ENCODE results near the gene CAMKK2.
"Not testable (repeated sequence)": the region's sequence is repeated elsewhere in the genome, so short reads cannot be mapped to it uniquely, and the experiment has no call there.

Gene CAMKK2

GRCh38 chr12:121323908-121324307 is 27.4 kb upstream of the CAMKK2 start:
- H3K36me3 ChIP-seq (ENCODE audit: insufficient read depth, low read length): peaks cover 88% of the 10 kb centered on the region
- H3K27me3 ChIP-seq (ENCODE audit: insufficient read depth, low read length): no peaks in the 10 kb centered on the region
- H3K79me2 ChIP-seq (ENCODE audit: insufficient read depth, low read length): no peaks in the 10 kb centered on the region
- no peak overlapping the region for H3K4me3 ChIP-seq (ENCODE audit: low read depth, low read length, poor library complexity, severe bottlenecking)
- no peaks in the 10 kb centered on the region for H3F3A ChIP-seq (ENCODE audit: insufficient read depth, low read length)
- no peaks in the 10 kb centered on the region for H4K20me1 ChIP-seq (ENCODE audit: insufficient read depth, low read length)
- no peak overlapping the region for H3K4me2 ChIP-seq (ENCODE audit: low read length)
- H3K9me2 ChIP-seq (ENCODE audit: low read depth, low read length): no peaks in the 10 kb centered on the region
- H2AFZ ChIP-seq (ENCODE audit: low read length): no peak overlapping the region
- H3K9ac ChIP-seq (ENCODE audit: low read length): no peak overlapping the region
- TF ChIP-seq CTCF (IDR thresholded peaks at IDR 0.05; ENCODE audit: low read length) (no peak), EZH2 (IDR thresholded peaks at IDR 0.05; ENCODE audit: borderline replicate concordance, low read length) (no peak)
- H3K4me1 ChIP-seq (ENCODE audit: insufficient read depth, low read length, severe bottlenecking): no peaks in the 10 kb centered on the region
- no peak overlapping the region for H3K27ac ChIP-seq (ENCODE audit: low read depth, low read length, poor library complexity, severe bottlenecking)
- H3K9me3 ChIP-seq (ENCODE audit: low read length): no peaks in the 10 kb centered on the region

DNA sequence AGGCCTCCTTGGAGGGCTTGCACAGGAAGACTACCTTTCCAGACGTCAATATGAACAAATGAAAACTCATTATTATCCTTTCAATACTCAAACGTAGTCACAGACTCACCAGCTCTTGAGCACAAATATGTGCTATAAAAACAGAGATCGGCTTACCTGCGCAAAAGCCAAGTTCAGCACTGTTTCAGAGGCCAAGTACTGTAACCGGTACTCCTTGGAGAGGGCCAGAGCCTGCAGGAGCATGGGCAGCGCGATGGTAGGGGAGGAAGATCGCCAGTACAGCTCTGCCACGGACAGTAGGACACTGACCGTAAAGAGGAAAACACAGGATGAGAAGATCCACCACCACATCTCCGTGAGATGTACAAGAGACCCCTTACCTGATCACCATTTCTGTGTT is 21.6 kb upstream of the CAMKK2 start:
- Histone ChIP-seq H3K36me3 (ENCODE audit: insufficient read depth, low read length) (peaks cover 90% of the 10 kb centered on the region), H3K9me3 (ENCODE audit: low read length) (no peaks in the 10 kb centered on the region), H2AFZ (ENCODE audit: low read length) (no peak overlapping the region), H3F3A (ENCODE audit: insufficient read depth, low read length) (no peaks in the 10 kb centered on the region), H3K9ac (ENCODE audit: low read length) (no peak overlapping the region), H3K4me1 (ENCODE audit: insufficient read depth, low read length, severe bottlenecking) (no peaks in the 10 kb centered on the region), H3K79me2 (ENCODE audit: insufficient read depth, low read length) (0 out of 2 replicates have a peak, but pooled peaks cover 4% of the 10 kb centered on the region), H3K4me2 (ENCODE audit: low read length) (no peak overlapping the region), H4K20me1 (ENCODE audit: insufficient read depth, low read length) (no peaks in the 10 kb centered on the region), H3K27me3 (ENCODE audit: insufficient read depth, low read length) (no peaks in the 10 kb centered on the region), H3K9me2 (ENCODE audit: low read depth, low read length) (no peaks in the 10 kb centered on the region), H3K4me3 (ENCODE audit: low read depth, low read length, poor library complexity, severe bottlenecking) (no peak overlapping the region), H3K27ac (ENCODE audit: low read depth, low read length, poor library complexity, severe bottlenecking) (no peak overlapping the region)
- TF ChIP-seq CTCF (IDR thresholded peaks at IDR 0.05; ENCODE audit: low read length): no peak
- no peak for TF ChIP-seq EZH2 (IDR thresholded peaks at IDR 0.05; ENCODE audit: borderline replicate concordance, low read length)

- Histone ChIP-seq H3K36me3 (ENCODE audit: insufficient read depth, low read length) (peaks cover 94% of the 10 kb centered on the region), H3K4me3 (ENCODE audit: low read depth, low read length, poor library complexity, severe bottlenecking) (no peak overlapping the region), H3K27me3 (ENCODE audit: insufficient read depth, low read length) (no peaks in the 10 kb centered on the region), H3K9me2 (ENCODE audit: low read depth, low read length) (no peaks in the 10 kb centered on the region), H3F3A (ENCODE audit: insufficient read depth, low read length) (no peaks in the 10 kb centered on the region), H2AFZ (ENCODE audit: low read length) (no peak overlapping the region), H3K79me2 (ENCODE audit: insufficient read depth, low read length) (0 out of 2 replicates have a peak, but pooled peaks cover 4% of the 10 kb centered on the region), H3K4me1 (ENCODE audit: insufficient read depth, low read length, severe bottlenecking) (no peaks in the 10 kb centered on the region), H3K27ac (ENCODE audit: low read depth, low read length, poor library complexity, severe bottlenecking) (no peak overlapping the region), H3K9me3 (ENCODE audit: low read length) (no peaks in the 10 kb centered on the region), H4K20me1 (ENCODE audit: insufficient read depth, low read length) (no peaks in the 10 kb centered on the region), H3K9ac (ENCODE audit: low read length) (no peak overlapping the region), H3K4me2 (ENCODE audit: low read length) (no peak overlapping the region)
- no peak for TF ChIP-seq EZH2 (IDR thresholded peaks at IDR 0.05; ENCODE audit: borderline replicate concordance, low read length)
- no peak for TF ChIP-seq CTCF (IDR thresholded peaks at IDR 0.05; ENCODE audit: low read length)
These were observed 17.9 kb upstream of the CAMKK2 start for GRCh38 chr12:121314431-121314830.

- H3K79me2 ChIP-seq (ENCODE audit: insufficient read depth, low read length); H3K4me3 ChIP-seq (ENCODE audit: low read depth, low read length, poor library complexity, severe bottlenecking); H3K9me2 ChIP-seq (ENCODE audit: low read depth, low read length); H2AFZ ChIP-seq (ENCODE audit: low read length); H3K9ac ChIP-seq (ENCODE audit: low read length); H3K27ac ChIP-seq (ENCODE audit: low read depth, low read length, poor library complexity, severe bottlenecking); H3K4me1 ChIP-seq (ENCODE audit: insufficient read depth, low read length, severe bottlenecking); H4K20me1 ChIP-seq (ENCODE audit: insufficient read depth, low read length); H3F3A ChIP-seq (ENCODE audit: insufficient read depth, low read length); H3K4me2 ChIP-seq (ENCODE audit: low read length); H3K9me3 ChIP-seq (ENCODE audit: low read length); H3K27me3 ChIP-seq (ENCODE audit: insufficient read depth, low read length): not testable (repeated sequence)
- H3K36me3 ChIP-seq (ENCODE audit: insufficient read depth, low read length): peaks cover 74% of the 10 kb centered on the region
These were observed 13.7 kb upstream of the CAMKK2 start for GRCh38 chr12:121310231-121310630.

DNA sequence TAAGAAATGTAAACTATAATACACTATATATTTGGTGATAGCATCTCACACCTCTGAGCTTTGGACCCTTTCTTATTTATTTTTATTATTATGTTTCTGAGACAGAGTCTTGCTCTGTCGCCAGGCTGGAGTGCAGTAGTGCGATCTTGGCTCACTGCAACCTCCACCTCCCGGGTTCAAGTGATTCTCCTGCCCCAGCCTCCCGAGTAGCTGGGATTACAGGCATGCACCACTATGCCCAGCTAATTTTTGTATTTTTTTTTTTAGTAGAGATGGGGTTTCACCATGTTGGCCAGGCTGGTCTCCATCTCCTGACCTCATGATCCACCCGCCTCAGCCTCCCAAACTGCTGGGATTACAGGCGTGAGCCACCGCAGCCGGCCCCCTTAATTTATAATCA is 10.9 kb upstream of the CAMKK2 start:
- H3K79me2 ChIP-seq (ENCODE audit: insufficient read depth, low read length); H3K9ac ChIP-seq (ENCODE audit: low read length); H3K27me3 ChIP-seq (ENCODE audit: insufficient read depth, low read length); H3K27ac ChIP-seq (ENCODE audit: low read depth, low read length, poor library complexity, severe bottlenecking); H3K9me3 ChIP-seq (ENCODE audit: low read length); H2AFZ ChIP-seq (ENCODE audit: low read length); H3K4me3 ChIP-seq (ENCODE audit: low read depth, low read length, poor library complexity, severe bottlenecking); H3F3A ChIP-seq (ENCODE audit: insufficient read depth, low read length); H3K4me1 ChIP-seq (ENCODE audit: insufficient read depth, low read length, severe bottlenecking); H3K4me2 ChIP-seq (ENCODE audit: low read length); H3K9me2 ChIP-seq (ENCODE audit: low read depth, low read length); H4K20me1 ChIP-seq (ENCODE audit: insufficient read depth, low read length): not testable (repeated sequence)
- H3K36me3 ChIP-seq (ENCODE audit: insufficient read depth, low read length): peaks cover 49% of the 10 kb centered on the region
